MM.1S (cell line): ENCODE results near the gene TAS2R38.
A peak's percentile ranks its signal among the peaks of the same experiment; 100 is the strongest.
"Not testable (repeated sequence)": the region's sequence is repeated elsewhere in the genome, so short reads cannot be mapped to it uniquely, and the experiment has no call there.

Experiments used
- DNase-seq: peaks from one replicate; pipeline ENCODE4 v3.0.0-alpha.2; 2015
- H2AFZ ChIP-seq: fragments of 300-600 bp; sonication (generic); 2 replicates; pipeline ENCODE4 v1.6.0; 2016; ENCODE audit warnings: antibody characterized with exemption, low read length
- H3F3A ChIP-seq: fragments of 300-600 bp; sonication (generic); 2 replicates; pipeline ENCODE4 v1.6.1; 2016; ENCODE audit warnings: mild to moderate bottlenecking, antibody characterized with exemption, low read length, moderate library complexity, mixed read lengths; ENCODE audit not compliant: insufficient read depth
- H3K27ac ChIP-seq: fragments of 300-600 bp; sonication (generic); 2 replicates; pipeline ENCODE4 v1.5.1; 2016; ENCODE audit warnings: mild to moderate bottlenecking, low read length
- H3K27me3 ChIP-seq: fragments of 300-600 bp; sonication (generic); replicated peaks from 2 replicates; pipeline ENCODE4 v1.6.0; 2016; ENCODE audit warnings: low read length; ENCODE audit not compliant: insufficient read depth
- H3K36me3 ChIP-seq: fragments of 300-600 bp; sonication (generic); replicated peaks from 2 replicates; pipeline ENCODE4 v1.6.1; 2016; ENCODE audit warnings: mild to moderate bottlenecking, low read length, mixed read lengths; ENCODE audit not compliant: insufficient read depth
- H3K4me1 ChIP-seq: fragments of 300-600 bp; sonication (generic); 2 replicates; pipeline ENCODE4 v1.6.1; 2016; ENCODE audit warnings: low read length, mixed read lengths
- H3K4me2 ChIP-seq: fragments of 300-600 bp; sonication (generic); 2 replicates; pipeline ENCODE4 v1.6.0; 2016; ENCODE audit warnings: low read depth, low read length
- H3K4me3 ChIP-seq: fragments of 300-600 bp; sonication (generic); 2 replicates; pipeline ENCODE4 v1.5.1; 2016; ENCODE audit warnings: low read length, mixed read lengths
- H3K79me2 ChIP-seq: fragments of 300-600 bp; sonication (generic); 2 replicates; pipeline ENCODE4 v1.6.1; 2016; ENCODE audit warnings: mixed run types, low read length, mixed read lengths
- H3K9ac ChIP-seq: fragments of 300-600 bp; sonication (generic); 2 replicates; pipeline ENCODE4 v1.6.1; 2016; ENCODE audit warnings: low read length, mixed read lengths
- H3K9me2 ChIP-seq: fragments of 300-600 bp; sonication (generic); replicated peaks from 2 replicates; pipeline ENCODE4 v1.6.1; 2016; ENCODE audit warnings: mild to moderate bottlenecking, low read length, mixed read lengths; ENCODE audit not compliant: insufficient read depth
- H3K9me3 ChIP-seq: fragments of 300-600 bp; sonication (generic); replicated peaks from 2 replicates; pipeline ENCODE4 v1.6.1; 2016; ENCODE audit warnings: mild to moderate bottlenecking, low read length, mixed read lengths; ENCODE audit not compliant: insufficient read depth
- H4K20me1 ChIP-seq: fragments of 300-600 bp; sonication (generic); 2 replicates; pipeline ENCODE4 v1.6.1; 2016; ENCODE audit warnings: mild to moderate bottlenecking, low read length, moderate library complexity, mixed read lengths; ENCODE audit not compliant: insufficient read depth
- EZH2 ChIP-seq: fragments of 300-600 bp; sonication (generic); optimal IDR thresholded peaks from 2 replicates; pipeline ENCODE3; 2017; ENCODE audit warnings: low read depth, mild to moderate bottlenecking, antibody characterized with exemption, low read length, mixed read lengths
- EZH2phosphoT487 ChIP-seq: fragments of 300-600 bp; sonication (generic); IDR thresholded peaks from 2 replicates; pipeline ENCODE4 v1.6.1; 2018; ENCODE audit warnings: antibody characterized with exemption, low read length
- TF ChIP-seq, protein P1 (sequence below): fragments of 300-600 bp; sonication (generic); IDR thresholded peaks from 2 replicates; pipeline ENCODE4 v1.5.1; 2016; ENCODE audit warnings: antibody characterized with exemption, low read length, mixed read lengths

TAS2R38 gene

DNA sequence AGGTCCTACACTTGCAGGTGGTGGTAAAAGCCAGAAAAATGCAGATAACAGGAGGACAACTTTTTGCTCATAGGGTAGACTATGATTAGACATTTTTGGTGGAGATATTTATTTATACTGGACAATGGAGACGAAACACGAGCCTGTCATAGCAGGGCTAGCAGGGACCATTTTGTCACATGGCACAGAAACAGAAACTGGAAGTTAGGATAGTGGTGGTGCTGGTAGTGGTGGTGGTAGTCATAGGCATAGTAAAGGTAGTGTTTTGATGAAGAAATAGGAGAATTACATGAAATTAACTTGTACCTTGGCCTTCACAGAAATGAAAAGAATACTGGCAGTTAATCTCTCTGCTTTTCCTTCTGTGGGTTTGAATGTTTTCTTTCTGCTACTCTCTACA lies 13.3 kb upstream of the TAS2R38 start:
- Histone ChIP-seq H3F3A (no peaks in the 10 kb centered on the region), H3K36me3 (no peaks in the 10 kb centered on the region), H3K4me2 (0 out of 2 replicates have a peak overlapping the region, but pooled peaks have one; percentile 0), H3K9ac (no peak overlapping the region), H3K4me3 (no peak overlapping the region), H4K20me1 (no peaks in the 10 kb centered on the region), H3K9me2 (no peaks in the 10 kb centered on the region), H2AFZ (peak overlapping the region; percentile 6; the same call in 1 of the 2 replicates), H3K9me3 (no peaks in the 10 kb centered on the region), H3K27me3 (no peaks in the 10 kb centered on the region), H3K79me2 (no peaks in the 10 kb centered on the region), H3K27ac (no peak overlapping the region), H3K4me1 (no peaks in the 10 kb centered on the region)
- no peak for DNase-seq
- TF ChIP-seq, protein P1, sequence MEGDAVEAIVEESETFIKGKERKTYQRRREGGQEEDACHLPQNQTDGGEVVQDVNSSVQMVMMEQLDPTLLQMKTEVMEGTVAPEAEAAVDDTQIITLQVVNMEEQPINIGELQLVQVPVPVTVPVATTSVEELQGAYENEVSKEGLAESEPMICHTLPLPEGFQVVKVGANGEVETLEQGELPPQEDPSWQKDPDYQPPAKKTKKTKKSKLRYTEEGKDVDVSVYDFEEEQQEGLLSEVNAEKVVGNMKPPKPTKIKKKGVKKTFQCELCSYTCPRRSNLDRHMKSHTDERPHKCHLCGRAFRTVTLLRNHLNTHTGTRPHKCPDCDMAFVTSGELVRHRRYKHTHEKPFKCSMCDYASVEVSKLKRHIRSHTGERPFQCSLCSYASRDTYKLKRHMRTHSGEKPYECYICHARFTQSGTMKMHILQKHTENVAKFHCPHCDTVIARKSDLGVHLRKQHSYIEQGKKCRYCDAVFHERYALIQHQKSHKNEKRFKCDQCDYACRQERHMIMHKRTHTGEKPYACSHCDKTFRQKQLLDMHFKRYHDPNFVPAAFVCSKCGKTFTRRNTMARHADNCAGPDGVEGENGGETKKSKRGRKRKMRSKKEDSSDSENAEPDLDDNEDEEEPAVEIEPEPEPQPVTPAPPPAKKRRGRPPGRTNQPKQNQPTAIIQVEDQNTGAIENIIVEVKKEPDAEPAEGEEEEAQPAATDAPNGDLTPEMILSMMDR: no peak
- TF ChIP-seq EZH2: no peak
- TF ChIP-seq EZH2phosphoT487: no peak

DNA sequence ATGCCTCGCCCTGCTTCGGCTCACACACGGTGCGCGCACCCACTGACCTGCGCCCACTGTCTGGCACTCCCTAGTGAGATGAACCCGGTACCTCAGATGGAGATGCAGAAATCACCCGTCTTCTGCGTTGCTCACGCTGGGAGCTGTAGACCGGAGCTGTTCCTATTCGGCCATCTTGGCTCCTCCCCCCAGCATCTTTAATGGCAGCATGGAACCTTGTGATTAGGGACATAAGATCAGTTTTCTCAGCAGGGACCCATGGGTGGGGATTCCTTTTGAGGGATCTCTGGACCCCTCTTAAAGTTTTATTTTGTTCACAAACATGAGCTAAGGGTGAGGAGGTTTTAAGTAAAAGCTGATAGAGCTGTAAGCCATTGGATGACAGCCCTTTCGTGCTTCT lies 12.4 kb upstream of the TAS2R38 start:
- H3K9me3 ChIP-seq, H3K9ac ChIP-seq, H3K4me2 ChIP-seq, H3K4me1 ChIP-seq, H3K27me3 ChIP-seq, DNase-seq, H3K36me3 ChIP-seq, H2AFZ ChIP-seq, H4K20me1 ChIP-seq, H3K79me2 ChIP-seq, H3K4me3 ChIP-seq, H3K27ac ChIP-seq, H3K9me2 ChIP-seq, H3F3A ChIP-seq: not testable (repeated sequence)

DNA sequence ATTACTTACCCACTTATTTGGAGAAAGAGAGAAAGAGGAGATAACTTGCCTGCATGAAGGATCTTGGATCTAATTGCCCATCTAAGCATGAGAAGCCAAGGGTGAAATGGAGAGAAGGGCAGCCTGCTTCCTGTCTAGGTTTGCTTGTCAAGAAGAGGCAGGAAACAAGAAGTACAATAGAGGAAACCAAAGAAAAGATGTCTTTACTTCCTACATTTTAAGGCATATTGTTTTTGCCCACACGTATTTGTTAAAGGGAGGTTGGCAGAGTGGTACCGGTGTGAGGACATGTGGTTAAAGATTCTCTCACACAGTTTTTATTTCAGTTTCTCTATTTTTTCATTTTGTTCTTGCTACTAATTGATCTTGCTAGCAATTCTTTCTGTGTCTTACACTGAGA lies 6.0 kb upstream of the TAS2R38 start:
- no peaks in the 10 kb centered on the region for H4K20me1 ChIP-seq
- peaks cover 16% of the 10 kb centered on the region for H3F3A ChIP-seq
- H3K9ac ChIP-seq: no peak overlapping the region
- no peaks in the 10 kb centered on the region for H3K9me2 ChIP-seq
- no peaks in the 10 kb centered on the region for H3K27me3 ChIP-seq
- H3K36me3 ChIP-seq: no peaks in the 10 kb centered on the region
- DNase-seq: no peak
- no peak overlapping the region for H3K27ac ChIP-seq
- no peak overlapping the region for H2AFZ ChIP-seq
- no peak overlapping the region for H3K4me2 ChIP-seq
- H3K4me1 ChIP-seq: peaks cover 13% of the 10 kb centered on the region
- H3K79me2 ChIP-seq: no peaks in the 10 kb centered on the region
- TF ChIP-seq EZH2 (no peak), EZH2phosphoT487 (no peak)
- TF ChIP-seq, protein P1: no peak
- H3K4me3 ChIP-seq: no peak overlapping the region
- no peaks in the 10 kb centered on the region for H3K9me3 ChIP-seq

DNA sequence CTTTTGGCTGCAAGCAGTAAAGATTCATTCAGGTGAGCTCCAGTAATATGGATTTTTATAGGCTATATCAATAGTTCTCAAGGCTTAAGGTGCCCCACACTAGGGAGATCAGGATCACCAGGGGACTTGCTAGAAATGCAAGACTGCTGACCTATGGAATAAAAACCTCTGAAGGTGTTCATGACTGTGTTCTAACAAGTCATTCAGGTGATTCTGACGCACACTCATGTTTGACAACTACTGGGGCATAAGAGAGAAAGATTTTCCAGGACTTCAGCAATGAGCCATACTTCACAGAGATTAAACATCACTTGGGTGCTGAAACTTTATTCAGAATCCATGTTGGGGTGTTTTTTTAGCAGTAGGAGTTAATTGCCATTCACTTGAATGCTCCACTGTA lies 4.8 kb upstream of the TAS2R38 start:
- Histone ChIP-seq H3K9me2 (no peaks in the 10 kb centered on the region), H3K4me2 (no peak overlapping the region), H3K9ac (no peak overlapping the region), H3K9me3 (no peaks in the 10 kb centered on the region), H3K4me1 (peaks cover 13% of the 10 kb centered on the region), H3F3A (peaks cover 16% of the 10 kb centered on the region), H2AFZ (no peak overlapping the region), H3K36me3 (no peaks in the 10 kb centered on the region), H3K27me3 (no peaks in the 10 kb centered on the region), H4K20me1 (no peaks in the 10 kb centered on the region), H3K4me3 (no peak overlapping the region), H3K79me2 (no peaks in the 10 kb centered on the region), H3K27ac (no peak overlapping the region)
- DNase-seq: no peak
- TF ChIP-seq EZH2: no peak
- TF ChIP-seq EZH2phosphoT487: no peak
- TF ChIP-seq, protein P1: no peak
